IPS-18a (cell line): Measurements from ENCODE around the gene CUL4A.
"Not testable (repeated sequence)": the region's sequence is repeated elsewhere in the genome, so short reads cannot be mapped to it uniquely, and the experiment has no call there.

ENCODE experiments used
- H3K27ac ChIP-seq: one replicate; pipeline ENCODE4 v1.5.1; 2013; ENCODE audit warnings: low read length
- H3K27me3 ChIP-seq: one replicate; pipeline ENCODE4 v1.6.1; 2013; ENCODE audit warnings: mild to moderate bottlenecking, low read length; ENCODE audit not compliant: control insufficient read depth, insufficient read depth
- H3K36me3 ChIP-seq: one replicate; pipeline ENCODE4 v1.6.1; 2013; ENCODE audit warnings: low read depth, low read length; ENCODE audit not compliant: control insufficient read depth
- H3K4me1 ChIP-seq: one replicate; pipeline ENCODE4 v1.6.1; 2013; ENCODE audit warnings: low read depth, low read length; ENCODE audit not compliant: control insufficient read depth
- H3K4me3 ChIP-seq: one replicate; pipeline ENCODE4 v1.5.1; 2013; ENCODE audit warnings: low read length
- H3K9ac ChIP-seq: one replicate; pipeline ENCODE4 v1.6.1; 2013; ENCODE audit warnings: mild to moderate bottlenecking, low read length, moderate library complexity
- H3K9me3 ChIP-seq: one replicate; pipeline ENCODE4 v1.6.1; 2013; ENCODE audit warnings: low read depth, low read length; ENCODE audit not compliant: control insufficient read depth

The CUL4A gene

DNA sequence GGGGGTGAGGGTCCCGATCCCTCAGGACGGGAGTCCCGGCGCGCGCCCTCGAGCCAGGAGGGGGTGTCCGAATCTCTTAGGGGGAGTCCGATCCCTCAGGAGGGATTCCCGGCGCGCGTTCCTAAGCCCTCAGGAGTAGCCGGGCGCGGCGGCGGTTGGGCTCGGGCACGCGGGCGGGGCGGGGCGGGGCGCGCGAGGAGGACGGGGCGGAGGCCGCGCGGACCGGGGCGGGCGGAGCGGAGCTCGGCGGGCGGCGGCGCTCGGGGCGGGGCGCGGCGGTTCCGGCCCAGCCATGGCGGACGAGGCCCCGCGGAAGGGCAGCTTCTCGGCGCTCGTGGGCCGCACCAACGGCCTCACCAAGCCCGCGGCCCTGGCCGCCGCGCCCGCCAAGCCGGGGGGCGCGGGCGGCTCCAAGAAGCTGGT is at the start of gene CUL4A:
TSS of gene CUL4A (plus strand) at position 278 of the 423 bp plus-strand sequence. CDS start at position 293, 15 bp downstream.
- Histone ChIP-seq H3K36me3 (peaks cover 24% of the 10 kb centered on the region), H3K4me1 (peaks cover 10% of the 10 kb centered on the region)

DNA sequence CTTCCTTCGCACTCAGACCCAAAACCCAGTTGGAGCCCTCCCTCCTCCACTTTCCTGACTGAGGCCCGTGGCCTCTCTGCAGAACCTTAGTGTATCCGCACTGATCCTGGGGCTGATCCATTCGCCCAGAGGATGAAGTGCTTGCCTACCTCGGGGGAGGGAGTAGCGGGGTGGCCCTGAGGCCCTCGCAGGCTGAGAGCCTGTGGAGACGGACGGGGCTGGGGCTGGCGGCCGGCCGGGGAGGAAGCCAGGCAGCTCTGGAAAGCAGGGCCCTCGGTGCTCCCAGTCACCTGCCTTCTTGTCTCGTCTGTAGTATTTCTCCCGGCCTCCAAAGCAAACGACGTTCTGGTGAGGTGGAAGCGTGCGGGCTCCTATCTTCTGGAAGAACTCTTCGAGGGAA is 49.7 kb upstream of the CUL4A start:
- H3K27me3 ChIP-seq: no peaks in the 10 kb centered on the region
- no peak overlapping the region for H3K4me3 ChIP-seq
- H3K4me1 ChIP-seq: peaks cover 6% of the 10 kb centered on the region
- no peaks in the 10 kb centered on the region for H3K36me3 ChIP-seq
- H3K9ac ChIP-seq: no peak overlapping the region
- no peak overlapping the region for H3K27ac ChIP-seq
- H3K9me3 ChIP-seq: no peaks in the 10 kb centered on the region

More for the DNA sequence above, at the start of gene CUL4A:
- no peaks in the 10 kb centered on the region for H3K9me3 ChIP-seq
- peak within 1 kb of the TSS; percentile 86 for H3K4me3 ChIP-seq
- peak within 1 kb of the TSS; percentile 89 for H3K9ac ChIP-seq
- H3K27me3 ChIP-seq: no peaks in the 10 kb centered on the region
- peak within 1 kb of the TSS; percentile 75 for H3K27ac ChIP-seq

DNA sequence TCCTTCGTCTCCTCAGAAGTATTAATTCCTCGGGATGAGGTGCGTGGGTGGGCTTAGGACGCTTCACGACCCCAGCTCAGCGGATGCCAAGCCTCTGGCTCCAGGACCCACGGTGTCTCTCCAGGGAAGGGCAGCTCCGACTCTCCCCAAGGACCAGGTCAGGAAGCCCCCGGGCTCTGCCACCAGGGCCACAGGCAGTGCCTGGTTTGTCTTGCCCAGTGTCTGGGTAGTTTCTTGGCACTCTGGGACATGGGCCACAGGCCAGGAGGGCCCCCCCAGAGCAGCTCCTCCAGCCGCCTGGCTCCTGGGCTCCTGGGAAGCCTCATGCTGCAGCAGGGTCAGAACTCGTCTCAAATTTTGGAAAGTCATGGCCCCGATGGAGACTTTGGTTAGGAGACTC is 48.4 kb upstream of the CUL4A start:
- H3K27ac ChIP-seq: no peak overlapping the region
- no peaks in the 10 kb centered on the region for H3K9me3 ChIP-seq
- peaks cover 6% of the 10 kb centered on the region for H3K4me1 ChIP-seq
- no peak overlapping the region for H3K9ac ChIP-seq
- no peaks in the 10 kb centered on the region for H3K27me3 ChIP-seq
- no peaks in the 10 kb centered on the region for H3K36me3 ChIP-seq
- H3K4me3 ChIP-seq: no peak overlapping the region

DNA sequence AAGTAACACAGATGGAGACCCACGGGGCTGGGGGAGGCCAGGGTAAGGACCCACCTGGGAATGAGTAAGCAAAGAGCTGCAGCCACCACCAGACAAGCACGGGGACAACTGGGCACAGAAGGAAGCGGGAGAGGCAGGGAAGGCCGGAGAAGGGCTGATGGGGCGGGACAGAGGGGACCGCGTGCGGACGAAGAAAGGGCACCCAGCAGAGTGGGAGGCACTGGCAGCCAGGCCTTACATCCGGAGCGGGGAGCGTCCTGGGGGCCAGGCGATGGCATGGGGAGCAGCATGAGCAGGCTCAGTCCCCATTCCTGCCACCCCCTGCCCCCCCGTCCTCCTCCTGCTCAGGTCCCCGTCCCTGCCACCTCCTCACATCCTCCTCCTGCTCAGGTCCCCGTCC is 48.0 kb upstream of the CUL4A start:
- no peak overlapping the region for H3K4me3 ChIP-seq
- no peaks in the 10 kb centered on the region for H3K9me3 ChIP-seq
- no peaks in the 10 kb centered on the region for H3K27me3 ChIP-seq
- H3K27ac ChIP-seq: no peak overlapping the region
- no peaks in the 10 kb centered on the region for H3K36me3 ChIP-seq
- peaks cover 6% of the 10 kb centered on the region for H3K4me1 ChIP-seq
- H3K9ac ChIP-seq: no peak overlapping the region

DNA sequence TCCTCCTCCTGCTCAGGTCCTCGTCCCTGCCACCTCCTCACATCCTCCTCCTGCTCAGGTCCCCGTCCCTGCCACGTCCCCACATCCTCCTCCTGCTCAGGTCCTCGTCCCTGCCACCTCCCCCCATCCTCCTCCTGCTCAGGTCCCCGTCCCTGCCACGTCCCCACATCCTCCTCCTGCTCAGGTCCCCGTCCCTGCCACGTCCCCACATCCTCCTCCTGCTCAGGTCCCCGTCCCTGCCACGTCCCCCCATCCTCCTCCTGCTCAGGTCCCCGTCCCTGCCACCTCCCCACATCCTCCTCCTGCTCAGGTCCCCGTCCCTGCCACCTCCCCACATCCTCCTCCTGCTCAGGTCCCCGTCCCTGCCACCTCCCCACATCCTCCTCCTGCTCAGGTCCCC is 47.4 kb upstream of the CUL4A start:
- H3K9me3 ChIP-seq, H3K36me3 ChIP-seq, H3K4me1 ChIP-seq, H3K9ac ChIP-seq, H3K4me3 ChIP-seq, H3K27ac ChIP-seq, H3K27me3 ChIP-seq: not testable (repeated sequence)

DNA sequence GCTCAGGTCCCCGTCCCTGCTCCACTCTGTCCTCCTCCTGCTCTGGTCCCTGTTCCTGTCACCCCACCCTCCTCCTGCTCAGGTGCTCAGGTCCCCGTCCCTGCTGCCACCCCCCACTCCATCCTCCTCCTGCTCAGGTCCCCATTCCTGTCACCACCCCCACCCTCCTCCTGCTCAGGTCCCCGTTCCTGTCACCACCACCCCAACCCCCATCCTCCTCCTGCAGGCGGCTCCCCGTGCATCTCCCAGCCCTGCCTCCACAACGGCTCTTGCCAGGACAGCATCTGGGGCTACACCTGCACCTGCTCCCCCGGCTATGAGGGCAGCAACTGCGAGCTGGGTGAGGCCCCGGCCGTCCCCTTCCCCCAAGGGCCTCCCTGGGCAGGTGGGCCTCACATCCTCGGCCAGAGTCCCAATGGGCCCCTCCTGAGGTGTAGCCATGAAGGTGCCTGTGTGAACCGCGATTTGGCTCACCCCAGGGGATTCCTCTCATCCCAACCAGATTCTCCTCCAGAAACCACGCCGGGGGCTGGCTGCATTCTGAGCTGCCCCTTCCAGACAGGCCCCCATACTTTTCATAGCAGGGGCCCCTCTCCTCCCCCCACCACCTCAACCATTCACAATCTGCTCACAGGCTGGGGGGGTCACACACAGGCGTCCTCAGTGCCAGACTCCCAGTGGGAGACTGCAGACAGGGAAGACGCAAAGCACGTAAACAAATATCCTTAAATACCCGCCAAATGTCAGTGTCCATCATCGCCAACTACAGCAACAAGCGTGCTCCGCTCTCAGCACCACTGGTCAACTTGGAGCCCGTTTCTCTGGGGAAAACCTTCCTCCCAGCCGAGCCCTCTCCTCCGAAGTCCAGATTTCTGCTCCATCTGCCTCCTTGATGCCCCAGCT is 46.4 kb upstream of the CUL4A start:
- H3K36me3 ChIP-seq: no peaks in the 10 kb centered on the region
- H3K27me3 ChIP-seq: no peaks in the 10 kb centered on the region
- H3K27ac ChIP-seq: no peak overlapping the region
- peaks cover 6% of the 10 kb centered on the region for H3K4me1 ChIP-seq
- H3K4me3 ChIP-seq: no peak overlapping the region
- no peaks in the 10 kb centered on the region for H3K9me3 ChIP-seq
- H3K9ac ChIP-seq: no peak overlapping the region

DNA sequence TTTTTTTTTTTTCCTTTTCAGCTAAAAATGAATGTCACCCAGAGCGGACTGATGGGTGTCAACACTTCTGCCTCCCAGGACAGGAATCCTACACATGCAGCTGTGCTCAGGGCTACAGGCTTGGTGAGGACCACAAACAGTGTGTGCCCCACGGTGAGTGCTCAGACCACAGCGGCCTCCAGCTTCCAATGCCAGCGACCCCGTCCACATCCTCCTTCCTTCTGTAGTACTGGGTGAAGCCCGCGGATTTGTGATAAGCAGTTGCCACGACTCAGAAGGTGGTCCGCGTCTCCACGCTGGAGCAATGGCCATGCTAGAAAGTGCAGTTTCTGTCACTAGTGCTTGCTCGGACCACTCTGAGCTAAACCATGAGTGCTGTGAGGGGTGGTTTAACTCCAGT is 44.9 kb upstream of the CUL4A start:
- H3K36me3 ChIP-seq: peaks cover 5% of the 10 kb centered on the region
- no peak overlapping the region for H3K4me3 ChIP-seq
- no peak overlapping the region for H3K27ac ChIP-seq
- H3K9me3 ChIP-seq: no peaks in the 10 kb centered on the region
- peaks cover under 1% of the 10 kb centered on the region for H3K4me1 ChIP-seq
- H3K9ac ChIP-seq: no peak overlapping the region
- H3K27me3 ChIP-seq: no peaks in the 10 kb centered on the region

DNA sequence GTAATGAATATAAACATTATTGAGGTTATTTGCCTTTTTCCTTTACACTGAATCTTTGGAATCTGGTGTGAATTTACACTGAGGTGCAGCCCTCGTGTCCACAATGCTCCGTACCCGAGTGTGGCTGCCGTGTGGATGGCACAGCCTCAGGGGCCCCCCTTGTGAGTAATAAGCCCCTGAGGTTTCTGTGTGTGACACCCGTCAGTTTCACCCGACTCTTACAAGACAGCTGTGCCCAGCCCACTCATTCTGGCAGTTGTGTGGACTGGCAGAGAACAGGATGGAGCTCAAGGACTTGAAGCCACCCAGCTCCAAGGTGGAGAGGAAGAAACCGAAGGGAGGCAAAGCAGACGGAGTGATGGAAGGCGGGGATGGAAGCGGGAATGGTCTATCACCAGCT is 43.1 kb upstream of the CUL4A start:
- Histone ChIP-seq H3K4me1 (no peaks in the 10 kb centered on the region), H3K27ac (no peak overlapping the region), H3K9ac (no peak overlapping the region), H3K4me3 (no peak overlapping the region), H3K27me3 (no peaks in the 10 kb centered on the region), H3K36me3 (peaks cover 13% of the 10 kb centered on the region), H3K9me3 (no peaks in the 10 kb centered on the region)

DNA sequence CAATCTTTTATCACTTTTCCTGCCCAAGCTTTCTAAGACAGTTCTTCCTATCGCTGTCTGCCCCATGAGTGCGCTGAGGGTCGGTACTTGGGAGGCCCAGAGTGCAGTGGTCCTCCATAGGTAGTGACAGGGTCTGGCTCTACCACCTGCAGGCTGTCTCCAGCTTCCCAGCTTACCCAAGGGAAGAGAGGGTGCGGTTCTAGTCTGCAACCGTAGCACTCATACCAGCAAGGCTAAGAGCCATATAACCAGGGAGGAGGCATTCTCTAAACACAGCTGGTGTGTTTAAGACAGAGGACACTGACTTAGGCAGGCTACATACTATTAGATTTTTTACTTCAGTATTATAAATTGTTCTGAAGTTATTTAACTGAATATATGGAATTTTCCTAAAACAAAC is 42.7 kb upstream of the CUL4A start:
- Histone ChIP-seq H3K27me3 (no peaks in the 10 kb centered on the region), H3K9me3 (no peaks in the 10 kb centered on the region), H3K27ac (no peak overlapping the region), H3K4me3 (no peak overlapping the region), H3K4me1 (no peaks in the 10 kb centered on the region), H3K9ac (no peak overlapping the region), H3K36me3 (peaks cover 16% of the 10 kb centered on the region)

DNA sequence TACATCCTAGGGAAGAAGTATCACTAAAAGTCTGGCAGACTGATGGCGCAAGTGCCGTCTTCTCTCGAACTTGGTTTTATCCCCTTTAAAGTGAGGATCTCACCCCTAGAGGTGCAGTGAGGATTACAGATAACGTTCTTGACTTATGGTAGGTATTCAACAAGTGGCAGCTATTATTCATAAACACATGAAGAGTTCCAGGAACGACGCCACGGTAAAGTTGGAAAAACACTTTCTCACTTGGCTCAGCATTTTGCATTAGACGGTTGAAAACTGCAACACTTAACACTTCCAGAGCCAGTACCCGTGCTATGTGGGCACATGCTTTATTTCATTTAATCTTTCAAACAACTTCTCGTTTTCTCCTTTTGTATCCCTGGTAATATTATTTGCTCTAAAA is 42.3 kb upstream of the CUL4A start:
- no peaks in the 10 kb centered on the region for H3K4me1 ChIP-seq
- no peaks in the 10 kb centered on the region for H3K9me3 ChIP-seq
- H3K27me3 ChIP-seq: no peaks in the 10 kb centered on the region
- H3K27ac ChIP-seq: no peak overlapping the region
- H3K36me3 ChIP-seq: peaks cover 21% of the 10 kb centered on the region
- no peak overlapping the region for H3K4me3 ChIP-seq
- H3K9ac ChIP-seq: no peak overlapping the region

DNA sequence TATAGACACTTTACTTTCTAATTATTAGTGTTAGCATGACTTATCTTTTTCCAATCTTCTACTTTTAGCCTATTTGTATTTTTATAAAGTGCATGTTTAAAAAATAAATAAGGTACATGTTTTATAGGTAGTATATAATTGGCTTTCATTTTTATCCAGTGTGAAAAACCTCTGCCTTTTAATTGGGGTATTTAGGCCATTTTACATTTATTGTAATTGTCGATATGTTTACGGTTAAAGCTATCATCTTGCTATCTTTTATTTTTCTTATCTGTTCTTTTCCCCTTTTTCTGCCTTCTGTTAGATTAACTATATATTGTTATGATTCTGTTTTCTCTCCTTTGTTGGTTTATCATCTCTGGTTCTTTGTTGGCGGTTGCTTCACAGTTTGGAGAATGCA is 41.8 kb upstream of the CUL4A start:
- no peak overlapping the region for H3K27ac ChIP-seq
- no peaks in the 10 kb centered on the region for H3K4me1 ChIP-seq

DNA sequence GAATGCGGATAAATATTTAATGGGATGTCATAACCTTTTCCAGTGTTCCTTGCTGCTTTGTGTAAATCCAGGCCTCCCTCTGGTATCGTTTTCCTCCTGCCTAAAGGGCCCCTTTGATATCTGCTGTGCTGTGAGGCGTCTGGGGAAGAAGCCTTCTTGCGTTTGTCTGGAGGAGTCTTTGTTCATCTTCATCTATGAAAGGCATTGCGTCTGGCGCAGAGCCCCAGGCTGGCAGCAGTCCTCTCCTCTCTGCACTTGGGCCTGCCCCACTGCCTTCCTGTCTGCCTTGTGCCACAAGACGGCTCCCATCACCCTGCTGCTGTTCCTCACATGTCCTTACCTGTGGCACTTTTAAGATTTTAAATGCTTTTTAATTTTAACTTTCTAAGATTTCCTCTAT is 41.2 kb upstream of the CUL4A start:
- Histone ChIP-seq H3K36me3 (peaks cover 29% of the 10 kb centered on the region), H3K27ac (no peak overlapping the region), H3K4me1 (no peaks in the 10 kb centered on the region), H3K4me3 (no peak overlapping the region), H3K9ac (no peak overlapping the region), H3K27me3 (no peaks in the 10 kb centered on the region), H3K9me3 (no peaks in the 10 kb centered on the region)

More for the DNA sequence above, 41.8 kb upstream of the CUL4A start:
- H3K27me3 ChIP-seq: no peaks in the 10 kb centered on the region
- H3K9me3 ChIP-seq: no peaks in the 10 kb centered on the region
- H3K9ac ChIP-seq: no peak overlapping the region
- peaks cover 25% of the 10 kb centered on the region for H3K36me3 ChIP-seq
- no peak overlapping the region for H3K4me3 ChIP-seq
